ENCODE results near the gene PPIA.
A peak's percentile ranks its signal among the peaks of the same experiment; 100 is the strongest.

PPIA gene

DNA sequence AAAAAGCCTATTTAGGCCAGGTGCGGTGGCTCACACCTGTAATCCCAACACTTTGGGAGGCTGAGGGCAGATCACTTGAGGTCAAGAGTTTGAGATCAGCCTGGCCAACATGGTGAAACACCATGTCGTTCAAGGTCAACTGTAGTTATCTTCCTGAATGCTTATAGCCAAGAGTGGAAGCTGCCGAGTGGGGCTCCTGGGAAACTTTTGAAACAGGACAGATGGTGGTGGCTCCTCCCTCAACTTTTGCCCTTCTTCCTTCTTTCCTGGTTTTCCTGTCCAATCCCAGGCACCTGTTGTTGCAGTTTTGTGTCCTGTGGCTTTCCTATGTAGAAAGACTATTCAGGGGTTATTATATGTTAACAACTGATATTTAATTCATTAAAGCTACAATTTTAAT is 8.7 kb upstream of the PPIA start:
- Histone ChIP-seq H3K4me3 (ENCODE audit: low read depth, low read length, poor library complexity, severe bottlenecking) (no peak overlapping the region), H3K4me1 (ENCODE audit: insufficient read depth, low read length, severe bottlenecking) (peaks cover 12% of the 10 kb centered on the region), H4K20me1 (ENCODE audit: insufficient read depth, low read length) (no peaks in the 10 kb centered on the region), H2AFZ (ENCODE audit: low read length) (no peak overlapping the region), H3F3A (ENCODE audit: insufficient read depth, low read length) (peaks cover 11% of the 10 kb centered on the region; the same call in 1 of the 2 replicates), H3K4me2 (ENCODE audit: low read length) (no peak overlapping the region), H3K9me2 (ENCODE audit: low read depth, low read length) (no peaks in the 10 kb centered on the region), H3K27ac (ENCODE audit: low read depth, low read length, poor library complexity, severe bottlenecking) (peak overlapping the region; percentile 15), H3K27me3 (ENCODE audit: insufficient read depth, low read length) (no peaks in the 10 kb centered on the region; the same call in 1 of the 2 replicates), H3K9me3 (ENCODE audit: low read length) (peaks cover 4% of the 10 kb centered on the region; the same call in 1 of the 2 replicates), H3K36me3 (ENCODE audit: insufficient read depth, low read length) (no peaks in the 10 kb centered on the region; the same call in 1 of the 2 replicates), H3K9ac (ENCODE audit: low read length) (no peak overlapping the region), H3K79me2 (ENCODE audit: insufficient read depth, low read length) (no peaks in the 10 kb centered on the region)
- TF ChIP-seq, protein P1, sequence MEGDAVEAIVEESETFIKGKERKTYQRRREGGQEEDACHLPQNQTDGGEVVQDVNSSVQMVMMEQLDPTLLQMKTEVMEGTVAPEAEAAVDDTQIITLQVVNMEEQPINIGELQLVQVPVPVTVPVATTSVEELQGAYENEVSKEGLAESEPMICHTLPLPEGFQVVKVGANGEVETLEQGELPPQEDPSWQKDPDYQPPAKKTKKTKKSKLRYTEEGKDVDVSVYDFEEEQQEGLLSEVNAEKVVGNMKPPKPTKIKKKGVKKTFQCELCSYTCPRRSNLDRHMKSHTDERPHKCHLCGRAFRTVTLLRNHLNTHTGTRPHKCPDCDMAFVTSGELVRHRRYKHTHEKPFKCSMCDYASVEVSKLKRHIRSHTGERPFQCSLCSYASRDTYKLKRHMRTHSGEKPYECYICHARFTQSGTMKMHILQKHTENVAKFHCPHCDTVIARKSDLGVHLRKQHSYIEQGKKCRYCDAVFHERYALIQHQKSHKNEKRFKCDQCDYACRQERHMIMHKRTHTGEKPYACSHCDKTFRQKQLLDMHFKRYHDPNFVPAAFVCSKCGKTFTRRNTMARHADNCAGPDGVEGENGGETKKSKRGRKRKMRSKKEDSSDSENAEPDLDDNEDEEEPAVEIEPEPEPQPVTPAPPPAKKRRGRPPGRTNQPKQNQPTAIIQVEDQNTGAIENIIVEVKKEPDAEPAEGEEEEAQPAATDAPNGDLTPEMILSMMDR (IDR thresholded peaks at IDR 0.05; ENCODE audit: low read length): no peak
- no peak for TF ChIP-seq EZH2 (IDR thresholded peaks at IDR 0.05; ENCODE audit: borderline replicate concordance, low read length)

DNA sequence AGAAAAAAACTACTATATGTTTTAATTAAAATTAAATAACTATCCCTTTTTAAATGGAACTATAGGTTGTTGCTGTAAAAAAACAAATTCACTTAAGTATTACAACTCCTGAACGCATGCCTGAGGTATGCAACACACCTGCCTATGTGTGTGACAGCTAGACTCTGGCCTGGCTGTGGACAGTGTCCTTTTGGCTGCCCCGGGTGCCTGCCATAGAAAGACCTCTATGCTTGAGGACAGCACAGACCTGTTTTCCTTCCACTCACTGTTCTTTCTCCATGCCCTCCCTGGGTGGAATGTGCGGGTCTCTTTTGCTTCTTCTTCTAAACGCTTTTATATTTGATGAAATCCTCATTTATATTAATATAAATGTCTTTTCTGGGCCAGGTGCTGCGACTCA is 6.5 kb upstream of the PPIA start:
- Histone ChIP-seq H3F3A (ENCODE audit: insufficient read depth, low read length) (peaks cover 11% of the 10 kb centered on the region; the same call in 1 of the 2 replicates), H2AFZ (ENCODE audit: low read length) (no peak overlapping the region), H3K36me3 (ENCODE audit: insufficient read depth, low read length) (no peaks in the 10 kb centered on the region), H3K9me3 (ENCODE audit: low read length) (no peaks in the 10 kb centered on the region), H4K20me1 (ENCODE audit: insufficient read depth, low read length) (no peaks in the 10 kb centered on the region), H3K79me2 (ENCODE audit: insufficient read depth, low read length) (no peaks in the 10 kb centered on the region), H3K4me3 (ENCODE audit: low read depth, low read length, poor library complexity, severe bottlenecking) (no peak overlapping the region), H3K4me1 (ENCODE audit: insufficient read depth, low read length, severe bottlenecking) (peaks cover 13% of the 10 kb centered on the region), H3K27ac (ENCODE audit: low read depth, low read length, poor library complexity, severe bottlenecking) (no peak overlapping the region), H3K9ac (ENCODE audit: low read length) (no peak overlapping the region), H3K27me3 (ENCODE audit: insufficient read depth, low read length) (no peaks in the 10 kb centered on the region), H3K4me2 (ENCODE audit: low read length) (no peak overlapping the region), H3K9me2 (ENCODE audit: low read depth, low read length) (no peaks in the 10 kb centered on the region)
- TF ChIP-seq, protein P1 (IDR thresholded peaks at IDR 0.05; ENCODE audit: low read length): no peak
- TF ChIP-seq EZH2 (IDR thresholded peaks at IDR 0.05; ENCODE audit: borderline replicate concordance, low read length): no peak

DNA sequence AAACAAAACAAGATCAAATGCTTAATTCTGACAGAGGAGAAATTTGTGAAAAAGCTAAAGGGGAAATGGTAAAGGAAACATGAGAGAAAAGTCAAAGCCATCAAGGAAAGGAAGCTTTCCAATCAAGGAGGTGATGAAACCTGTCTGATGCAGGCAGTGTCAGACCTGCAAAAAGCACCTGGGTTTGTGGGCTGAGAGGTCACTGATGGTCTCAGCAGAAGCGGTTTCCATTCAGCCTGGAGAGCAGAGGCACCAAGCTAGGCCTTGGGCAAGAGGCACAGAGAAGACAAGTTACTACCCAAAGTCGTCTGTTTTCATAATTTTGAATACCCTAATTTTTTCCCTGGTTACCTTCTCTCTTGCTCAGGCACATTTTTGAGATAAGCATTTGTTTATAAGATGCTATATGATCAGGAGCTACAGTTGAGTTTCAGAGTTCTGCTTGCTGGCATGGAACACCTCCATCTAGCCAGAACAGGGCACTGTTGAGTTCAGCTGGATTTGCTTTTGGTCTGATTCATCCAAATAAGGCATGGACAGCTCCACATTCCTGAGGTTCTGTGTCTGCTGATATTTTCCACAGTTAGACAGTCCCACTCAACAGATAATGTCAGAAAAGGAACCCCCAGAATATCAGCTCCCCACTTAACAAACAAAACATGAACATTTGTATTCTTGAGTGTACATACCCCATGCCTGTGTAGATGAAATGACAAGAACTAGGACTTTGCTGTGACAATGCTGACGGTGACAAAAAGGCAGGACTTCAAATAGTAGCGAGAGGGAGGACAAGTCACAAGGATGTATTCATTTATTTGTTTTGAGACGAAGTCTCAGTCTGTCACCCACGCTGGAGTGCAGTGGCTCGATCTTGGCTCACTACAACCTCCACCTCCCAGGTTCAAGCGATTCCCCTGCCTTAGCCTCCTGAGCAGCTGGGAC is 4.9 kb upstream of the PPIA start:
- TF ChIP-seq, protein P1 (IDR thresholded peaks at IDR 0.05; ENCODE audit: low read length): no peak
- TF ChIP-seq EZH2 (IDR thresholded peaks at IDR 0.05; ENCODE audit: borderline replicate concordance, low read length): no peak
- Histone ChIP-seq H2AFZ (ENCODE audit: low read length) (no peak overlapping the region), H3K4me3 (ENCODE audit: low read depth, low read length, poor library complexity, severe bottlenecking) (no peak overlapping the region), H3K9me3 (ENCODE audit: low read length) (no peaks in the 10 kb centered on the region), H3F3A (ENCODE audit: insufficient read depth, low read length) (peaks cover 11% of the 10 kb centered on the region; the same call in 1 of the 2 replicates), H3K79me2 (ENCODE audit: insufficient read depth, low read length) (0 out of 2 replicates have a peak, but pooled peaks cover 3% of the 10 kb centered on the region), H4K20me1 (ENCODE audit: insufficient read depth, low read length) (no peaks in the 10 kb centered on the region), H3K4me2 (ENCODE audit: low read length) (no peak overlapping the region), H3K9me2 (ENCODE audit: low read depth, low read length) (no peaks in the 10 kb centered on the region), H3K27ac (ENCODE audit: low read depth, low read length, poor library complexity, severe bottlenecking) (no peak overlapping the region), H3K4me1 (ENCODE audit: insufficient read depth, low read length, severe bottlenecking) (peaks cover 20% of the 10 kb centered on the region), H3K9ac (ENCODE audit: low read length) (no peak overlapping the region), H3K36me3 (ENCODE audit: insufficient read depth, low read length) (peaks cover under 1% of the 10 kb centered on the region; the same call in 1 of the 2 replicates), H3K27me3 (ENCODE audit: insufficient read depth, low read length) (no peaks in the 10 kb centered on the region)

Measured in OCI-LY1 (cell line).